Measurements from ENCODE around the gene CIAO2A. TPM values are rescaled to one million over a fixed set of nuclear protein-coding genes. Genes with fewer than 3 reads are reported as not detected.
A peak's percentile ranks its signal among the peaks of the same experiment; 100 is the strongest.
"Not testable (repeated sequence)": the region's sequence is repeated elsewhere in the genome, so short reads cannot be mapped to it uniquely, and the experiment has no call there.

Gene CIAO2A
- total RNA-seq, 2 donors from 2014 or later: 21.5 to 23.1 TPM

GRCh38 chr15:64072812-64073211 lies 20.8 kb downstream of the CIAO2A start:
- ATAC-seq (no peak), DNase-seq (no peak)
- Mint-ChIP-seq H3K4me1 (peaks cover 10% of the 10 kb centered on the region), H3K36me3 (ENCODE audit: low read depth) (no peaks in the 10 kb centered on the region), H3K27ac (no peak overlapping the region), H3K4me3 (no peak overlapping the region), H3K27me3 (no peaks in the 10 kb centered on the region)
- no peaks in the 10 kb centered on the region for H3K9me3 ChIP-seq (ENCODE audit: control insufficient read depth, low read length, poor library complexity, severe bottlenecking)

GRCh38 chr15:64071931-64072765 lies 21.5 kb downstream of the CIAO2A start:
- Mint-ChIP-seq H3K4me1 (peaks cover 9% of the 10 kb centered on the region), H3K27me3 (no peaks in the 10 kb centered on the region), H3K4me3 (no peak overlapping the region), H3K36me3 (ENCODE audit: low read depth) (no peaks in the 10 kb centered on the region), H3K27ac (no peak overlapping the region)
- no peaks in the 10 kb centered on the region for H3K9me3 ChIP-seq (ENCODE audit: control insufficient read depth, low read length, poor library complexity, severe bottlenecking)
- no peak for DNase-seq
- no peak for ATAC-seq

- Mint-ChIP-seq H3K4me1 (peaks cover 6% of the 10 kb centered on the region), H3K4me3 (no peak overlapping the region), H3K36me3 (ENCODE audit: low read depth) (no peaks in the 10 kb centered on the region), H3K27ac (no peak overlapping the region), H3K27me3 (no peaks in the 10 kb centered on the region)
- ATAC-seq: no peak
- no peak for DNase-seq
- no peaks in the 10 kb centered on the region for H3K9me3 ChIP-seq (ENCODE audit: control insufficient read depth, low read length, poor library complexity, severe bottlenecking)
Measured at GRCh38 chr15:64070965-64071851, 22.4 kb downstream of the CIAO2A start.

GRCh38 chr15:64070106-64070505 lies 23.5 kb downstream of the CIAO2A start:
- H3K4me1 Mint-ChIP-seq: peaks cover 4% of the 10 kb centered on the region
- ATAC-seq (no peak), DNase-seq (no peak)
- no peaks in the 10 kb centered on the region for H3K36me3 Mint-ChIP-seq (ENCODE audit: low read depth)
- H3K9me3 ChIP-seq (ENCODE audit: control insufficient read depth, low read length, poor library complexity, severe bottlenecking): no peaks in the 10 kb centered on the region
- H3K4me3 Mint-ChIP-seq: no peak overlapping the region
- H3K27me3 Mint-ChIP-seq: no peaks in the 10 kb centered on the region
- peak overlapping the region; percentile 24 for H3K27ac Mint-ChIP-seq

GRCh38 chr15:64068133-64068532 lies 25.5 kb downstream of the CIAO2A start:
- Mint-ChIP-seq H3K4me3 (no peak overlapping the region), H3K27ac (no peak overlapping the region), H3K4me1 (peaks cover 4% of the 10 kb centered on the region), H3K27me3 (no peaks in the 10 kb centered on the region), H3K36me3 (ENCODE audit: low read depth) (no peaks in the 10 kb centered on the region)
- ATAC-seq (no peak), DNase-seq (no peak)
- H3K9me3 ChIP-seq (ENCODE audit: control insufficient read depth, low read length, poor library complexity, severe bottlenecking): no peaks in the 10 kb centered on the region

GRCh38 chr15:64067564-64068030 lies 26.0 kb downstream of the CIAO2A start:
- H3K4me1 Mint-ChIP-seq: peaks cover 4% of the 10 kb centered on the region
- H3K27ac Mint-ChIP-seq: no peak overlapping the region
- no peaks in the 10 kb centered on the region for H3K27me3 Mint-ChIP-seq
- DNase-seq (peak; percentile 30 to 58 (median 43)), ATAC-seq (peak; percentile 88)
- H3K9me3 ChIP-seq (ENCODE audit: control insufficient read depth, low read length, poor library complexity, severe bottlenecking): no peaks in the 10 kb centered on the region
- H3K36me3 Mint-ChIP-seq (ENCODE audit: low read depth): no peaks in the 10 kb centered on the region
- H3K4me3 Mint-ChIP-seq: no peak overlapping the region

- H3K9me3 ChIP-seq (ENCODE audit: control insufficient read depth, low read length, poor library complexity, severe bottlenecking): no peaks in the 10 kb centered on the region
- no peaks in the 10 kb centered on the region for H3K36me3 Mint-ChIP-seq (ENCODE audit: low read depth)
- H3K27me3 Mint-ChIP-seq: no peaks in the 10 kb centered on the region
- DNase-seq: no peak
- no peak overlapping the region for H3K4me3 Mint-ChIP-seq
- no peak overlapping the region for H3K27ac Mint-ChIP-seq
- H3K4me1 Mint-ChIP-seq: peaks cover 4% of the 10 kb centered on the region
- no peak for ATAC-seq
Measured at GRCh38 chr15:64066451-64066850, 27.2 kb downstream of the CIAO2A start.

- H3K4me3 Mint-ChIP-seq: no peak overlapping the region
- no peak for ATAC-seq
- H3K36me3 Mint-ChIP-seq (ENCODE audit: low read depth): no peaks in the 10 kb centered on the region
- no peak overlapping the region for H3K27ac Mint-ChIP-seq
- no peaks in the 10 kb centered on the region for H3K9me3 ChIP-seq (ENCODE audit: control insufficient read depth, low read length, poor library complexity, severe bottlenecking)
- no peak for DNase-seq
- no peaks in the 10 kb centered on the region for H3K27me3 Mint-ChIP-seq
- H3K4me1 Mint-ChIP-seq: no peaks in the 10 kb centered on the region
Measured at GRCh38 chr15:64060716-64061115, 32.9 kb downstream of the CIAO2A start.

GRCh38 chr15:64059104-64059503 lies 34.5 kb downstream of the CIAO2A start:
- H3K27ac Mint-ChIP-seq; H3K27me3 Mint-ChIP-seq; H3K4me3 Mint-ChIP-seq; ATAC-seq; H3K4me1 Mint-ChIP-seq; DNase-seq; H3K9me3 ChIP-seq (ENCODE audit: control insufficient read depth, low read length, poor library complexity, severe bottlenecking); H3K36me3 Mint-ChIP-seq (ENCODE audit: low read depth): not testable (repeated sequence)

GRCh38 chr15:64058279-64058678 lies 35.4 kb downstream of the CIAO2A start:
- ATAC-seq: no peak
- Mint-ChIP-seq H3K27me3 (peaks cover 5% of the 10 kb centered on the region), H3K36me3 (ENCODE audit: low read depth) (no peaks in the 10 kb centered on the region), H3K27ac (no peak overlapping the region), H3K4me1 (no peaks in the 10 kb centered on the region), H3K4me3 (no peak overlapping the region)
- no peak for DNase-seq
- no peaks in the 10 kb centered on the region for H3K9me3 ChIP-seq (ENCODE audit: control insufficient read depth, low read length, poor library complexity, severe bottlenecking)

- H3K4me1 Mint-ChIP-seq; H3K4me3 Mint-ChIP-seq; ATAC-seq; H3K27ac Mint-ChIP-seq; DNase-seq; H3K36me3 Mint-ChIP-seq (ENCODE audit: low read depth); H3K9me3 ChIP-seq (ENCODE audit: control insufficient read depth, low read length, poor library complexity, severe bottlenecking): not testable (repeated sequence)
- peaks cover 15% of the 10 kb centered on the region for H3K27me3 Mint-ChIP-seq
Measured at GRCh38 chr15:64053674-64054073, 40.0 kb downstream of the CIAO2A start.

GRCh38 chr15:64052925-64053491 lies 40.6 kb downstream of the CIAO2A start:
- H3K36me3 Mint-ChIP-seq (ENCODE audit: low read depth): peaks cover 2% of the 10 kb centered on the region
- DNase-seq: no peak
- H3K27ac Mint-ChIP-seq: no peak overlapping the region
- peaks cover 22% of the 10 kb centered on the region for H3K27me3 Mint-ChIP-seq
- no peak overlapping the region for H3K4me3 Mint-ChIP-seq
- peaks cover 7% of the 10 kb centered on the region for H3K4me1 Mint-ChIP-seq
- no peak for ATAC-seq
- no peaks in the 10 kb centered on the region for H3K9me3 ChIP-seq (ENCODE audit: control insufficient read depth, low read length, poor library complexity, severe bottlenecking)
